ENCODE data around the gene ATP5PD. TPM values are rescaled to one million over a fixed set of nuclear protein-coding genes. Genes with fewer than 3 reads are reported as not detected.

Gene ATP5PD
- total and polyA plus RNA-seq, 2 of the 13 experiments (the other 11 are each of a cell fraction or from before 2014, with no cell fraction given) = 158 to 428 TPM

- TF ChIP-seq ZNF18 (CRISPR knock-in tag; IDR thresholded peaks at IDR 0.05; ENCODE audit: insufficient replicate concordance) (peak; percentile 89), ZNF235 (CRISPR knock-in tag; IDR thresholded peaks at IDR 0.05; ENCODE audit: borderline replicate concordance) (peak; percentile 86; the same call in 1 of the 2 replicates), MYC (CRISPR knock-in tag; IDR thresholded peaks at IDR 0.05; ENCODE audit: borderline replicate concordance) (peak; percentile 67; the same call in 1 of the 2 replicates), KLF13 (CRISPR knock-in tag; IDR thresholded peaks at IDR 0.05) (peak; percentile 50; the same call in 1 of the 2 replicates), ZBTB20 (CRISPR knock-in tag; IDR thresholded peaks at IDR 0.05; ENCODE audit: borderline replicate concordance, low read depth) (peak; percentile 68), GTF2F1 (IDR thresholded peaks at IDR 0.05; ENCODE audit: low read length) (no peak), CCDC6 (CRISPR knock-in tag; IDR thresholded peaks at IDR 0.05) (peak; percentile 92), DNMT3B (CRISPR knock-in tag; conservative IDR thresholded peaks at IDR 0.05) (no peak; the same call in 1 of the 2 replicates), CHD4 (IDR thresholded peaks at IDR 0.05; ENCODE audit: borderline replicate concordance, low read length) (peak; percentile 36; the same call in 1 of the 2 replicates), ZNF331 (CRISPR knock-in tag; IDR thresholded peaks at IDR 0.05) (peak; percentile 81; the same call in 1 of the 2 replicates), ISL2 (CRISPR knock-in tag; IDR thresholded peaks at IDR 0.05) (no peak; the same call in 1 of the 2 replicates), TSC22D2 (CRISPR knock-in tag; IDR thresholded peaks at IDR 0.05; ENCODE audit: borderline replicate concordance) (peak; percentile 39; the same call in 1 of the 2 replicates), IRF2 (CRISPR knock-in tag; IDR thresholded peaks at IDR 0.05) (peak; percentile 90), BCL6 (CRISPR knock-in tag; IDR thresholded peaks at IDR 0.05) (peak; percentile 56; the same call in 1 of the 2 replicates), SPEN (CRISPR knock-in tag; IDR thresholded peaks at IDR 0.05; ENCODE audit: low read depth) (peak; percentile 73), SP1 (IDR thresholded peaks at IDR 0.05) (no peak), SP1 (CRISPR knock-in tag; IDR thresholded peaks at IDR 0.05) (peak; percentile 84), NKX3-1 (CRISPR knock-in tag; IDR thresholded peaks at IDR 0.05) (no peak; the same call in 1 of the 2 replicates), ZNF556 (CRISPR knock-in tag; IDR thresholded peaks at IDR 0.05; ENCODE audit: borderline replicate concordance) (no peak; the same call in 1 of the 2 replicates), ZNF354B (CRISPR knock-in tag; IDR thresholded peaks at IDR 0.05) (0 out of 2 replicates have a peak, but pooled peaks have one; percentile 55), KLF16 (CRISPR knock-in tag; IDR thresholded peaks at IDR 0.05) (peak in 1 of 2 experiments; percentile 76; a peak in 2 of 4 replicates), NPAS2 (CRISPR knock-in tag; IDR thresholded peaks at IDR 0.05; ENCODE audit: borderline replicate concordance) (no peak), JUNB (CRISPR knock-in tag; IDR thresholded peaks at IDR 0.05; ENCODE audit: borderline replicate concordance) (no peak)
- TF ChIP-seq, protein P1, sequence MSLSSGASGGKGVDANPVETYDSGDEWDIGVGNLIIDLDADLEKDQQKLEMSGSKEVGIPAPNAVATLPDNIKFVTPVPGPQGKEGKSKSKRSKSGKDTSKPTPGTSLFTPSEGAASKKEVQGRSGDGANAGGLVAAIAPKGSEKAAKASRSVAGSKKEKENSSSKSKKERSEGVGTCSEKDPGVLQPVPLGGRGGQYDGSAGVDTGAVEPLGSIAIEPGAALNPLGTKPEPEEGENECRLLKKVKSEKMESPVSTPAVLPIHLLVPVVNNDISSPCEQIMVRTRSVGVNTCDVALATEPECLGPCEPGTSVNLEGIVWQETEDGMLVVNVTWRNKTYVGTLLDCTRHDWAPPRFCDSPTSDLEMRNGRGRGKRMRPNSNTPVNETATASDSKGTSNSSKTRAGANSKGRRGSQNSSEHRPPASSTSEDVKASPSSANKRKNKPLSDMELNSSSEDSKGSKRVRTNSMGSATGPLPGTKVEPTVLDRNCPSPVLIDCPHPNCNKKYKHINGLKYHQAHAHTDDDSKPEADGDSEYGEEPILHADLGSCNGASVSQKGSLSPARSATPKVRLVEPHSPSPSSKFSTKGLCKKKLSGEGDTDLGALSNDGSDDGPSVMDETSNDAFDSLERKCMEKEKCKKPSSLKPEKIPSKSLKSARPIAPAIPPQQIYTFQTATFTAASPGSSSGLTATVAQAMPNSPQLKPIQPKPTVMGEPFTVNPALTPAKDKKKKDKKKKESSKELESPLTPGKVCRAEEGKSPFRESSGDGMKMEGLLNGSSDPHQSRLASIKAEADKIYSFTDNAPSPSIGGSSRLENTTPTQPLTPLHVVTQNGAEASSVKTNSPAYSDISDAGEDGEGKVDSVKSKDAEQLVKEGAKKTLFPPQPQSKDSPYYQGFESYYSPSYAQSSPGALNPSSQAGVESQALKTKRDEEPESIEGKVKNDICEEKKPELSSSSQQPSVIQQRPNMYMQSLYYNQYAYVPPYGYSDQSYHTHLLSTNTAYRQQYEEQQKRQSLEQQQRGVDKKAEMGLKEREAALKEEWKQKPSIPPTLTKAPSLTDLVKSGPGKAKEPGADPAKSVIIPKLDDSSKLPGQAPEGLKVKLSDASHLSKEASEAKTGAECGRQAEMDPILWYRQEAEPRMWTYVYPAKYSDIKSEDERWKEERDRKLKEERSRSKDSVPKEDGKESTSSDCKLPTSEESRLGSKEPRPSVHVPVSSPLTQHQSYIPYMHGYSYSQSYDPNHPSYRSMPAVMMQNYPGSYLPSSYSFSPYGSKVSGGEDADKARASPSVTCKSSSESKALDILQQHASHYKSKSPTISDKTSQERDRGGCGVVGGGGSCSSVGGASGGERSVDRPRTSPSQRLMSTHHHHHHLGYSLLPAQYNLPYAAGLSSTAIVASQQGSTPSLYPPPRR (CRISPR knock-in tag; IDR thresholded peaks at IDR 0.05; ENCODE audit: borderline replicate concordance) = peak; percentile 29; the same call in 1 of the 2 replicates
Observed at GRCh38 chr17:75046407-75047289, at the start of gene ATP5PD, which contains the start of gene KCTD2 (continued).
